Fibroblast of lung (primary cell): ENCODE data around the gene FMNL2. TPM values are rescaled to one million over a fixed set of nuclear protein-coding genes. Genes with fewer than 3 reads are reported as not detected.

Source experiments
- DNase-seq, 2 donors: peaks; one replicate each; pipeline versions ENCODE4 v3.0.0 to v3.0.0-alpha.2; 2010; ENCODE audit warnings: low read depth in 2 of 2
- H2AFZ ChIP-seq: 2 replicates; pipeline ENCODE4 v1.5.1; 2012; ENCODE audit warnings: low read length, control low read depth, inconsistent platforms
- H3K27ac ChIP-seq: 2 replicates; pipeline ENCODE4 v1.5.1; 2011; ENCODE audit warnings: low read length, control low read depth; ENCODE audit not compliant: insufficient read depth
- H3K27me3 ChIP-seq: 2 replicates; pipeline ENCODE4 v1.5.1; 2011; ENCODE audit warnings: mild to moderate bottlenecking, low read length; ENCODE audit not compliant: control insufficient read depth, insufficient read depth
- H3K36me3 ChIP-seq: 2 replicates; pipeline ENCODE4 v1.5.1; 2011; ENCODE audit warnings: low read length; ENCODE audit not compliant: control insufficient read depth, insufficient read depth
- H3K4me1 ChIP-seq: 2 replicates; pipeline ENCODE4 v1.5.1; 2011; ENCODE audit warnings: low read length; ENCODE audit not compliant: control insufficient read depth, insufficient read depth; ENCODE audit errors: extremely low read depth
- H3K4me2 ChIP-seq: 2 replicates; pipeline ENCODE4 v1.5.1; 2011; ENCODE audit warnings: low read length, control low read depth; ENCODE audit not compliant: insufficient read depth; ENCODE audit errors: extremely low read depth
- H3K4me3 ChIP-seq, 4 experiments: fragments of 200-600 bp in 1 of 4; sonication (generic) in 1 of 4; replicated peaks in 1 of 4; 2 replicates each; pipeline ENCODE4 v1.5.1; 2011 to 2016; ENCODE audit warnings: low read length in 4 of 4, low read depth in 3 of 4, mild to moderate bottlenecking in 3 of 4, control low read depth in 2 of 4, inconsistent platforms in 1 of 4, mixed read lengths in 1 of 4; ENCODE audit not compliant: insufficient read depth in 1 of 4; ENCODE audit errors: control extremely low read depth in 1 of 4
- H3K79me2 ChIP-seq: 2 replicates; pipeline ENCODE4 v1.5.1; 2012; ENCODE audit warnings: mild to moderate bottlenecking, low read length, inconsistent platforms; ENCODE audit not compliant: control insufficient read depth, insufficient read depth
- H3K9ac ChIP-seq: 2 replicates; pipeline ENCODE4 v1.5.1; 2011; ENCODE audit warnings: mild to moderate bottlenecking, low read length, control low read depth; ENCODE audit not compliant: insufficient read depth
- H3K9me3 ChIP-seq: 2 replicates; pipeline ENCODE4 v1.5.1; 2012; ENCODE audit warnings: low read depth, low read length; ENCODE audit not compliant: control insufficient read depth, insufficient read depth
- H4K20me1 ChIP-seq: 2 replicates; pipeline ENCODE4 v1.5.1; 2011; ENCODE audit warnings: low read length; ENCODE audit not compliant: control insufficient read depth, insufficient read depth; ENCODE audit errors: extremely low read depth
- EZH2 ChIP-seq: IDR thresholded peaks from 2 replicates; pipeline ENCODE4 v1.5.1; 2012; ENCODE audit warnings: low read length, control low read depth, mild to moderate bottlenecking; ENCODE audit errors: missing control alignments
- polyA plus RNA-seq, 2 donors: library from polyadenylated mRNA; depleted of rRNA in 1 of 2; stranded (reverse) in 1 of 2; unstranded in 1 of 2; fragments of >200 nt; gene quantifications; 2 replicates each; pipeline ENCODE4 v1.2.1, GENCODE V29; 2011 to 2012; ENCODE audit warnings: missing spikeins in 1 of 2
- total RNA-seq: library from RNA; depleted of rRNA; stranded (reverse); fragments of >200 nt; gene quantifications from 2 replicates; pipeline ENCODE4 v1.2.1, GENCODE V29; 2014
- TF ChIP-seq, protein P1 (sequence below), 2 donors: IDR thresholded peaks in 1 of 2; conservative IDR thresholded peaks in 1 of 2; 1 replicate in 1 of 2; 2 replicates in 1 of 2; pipeline ENCODE4 v1.5.1; 2011 to 2012; ENCODE audit warnings: low read length in 2 of 2, control low read depth in 1 of 2, inconsistent platforms in 1 of 2, low read depth in 1 of 2, mild to moderate bottlenecking in 1 of 2

The FMNL2 gene
- total and polyA plus RNA-seq, 2 donors (not counting 1 experiment from before 2014, with no cell fraction given): 12.0 to 30.2 TPM

DNA sequence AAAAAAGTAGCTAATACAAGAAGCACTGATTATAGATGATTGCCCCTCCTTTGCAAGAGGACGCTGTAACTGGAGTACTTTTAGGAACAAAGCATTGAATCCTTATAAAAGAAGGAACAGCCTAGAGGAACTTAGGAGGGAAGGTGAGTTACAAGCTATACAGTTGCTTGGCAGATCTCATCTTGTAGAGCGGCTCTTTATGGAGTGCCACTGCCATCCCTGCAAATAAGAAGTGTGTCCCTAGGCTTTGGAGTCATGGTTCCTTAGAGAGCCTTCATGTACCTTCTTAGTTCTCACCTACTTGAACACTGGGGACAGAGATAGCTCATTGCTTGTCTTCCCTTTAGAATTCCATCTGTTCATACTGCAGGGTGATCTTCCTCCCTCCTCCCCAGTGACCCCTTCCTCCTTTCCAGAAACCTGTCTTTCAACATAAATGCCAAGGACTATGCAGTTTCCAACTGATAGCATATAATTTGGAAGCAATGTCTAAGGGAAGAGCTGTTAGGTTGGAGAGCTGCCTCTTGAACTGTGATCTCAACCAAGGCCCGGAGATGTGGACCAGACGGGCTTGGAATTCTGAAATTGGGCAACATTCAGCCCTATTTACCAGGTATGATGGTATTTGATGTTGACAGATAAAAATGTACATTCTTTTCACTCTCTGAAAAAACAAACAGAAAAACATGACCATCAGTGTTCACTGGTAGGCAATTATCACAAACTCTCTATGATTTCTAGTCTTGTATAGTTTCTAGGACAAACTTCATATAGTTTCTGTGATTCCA, 7.5 kb downstream of the FMNL2 start:
- no peak overlapping the region for H3K4me2 ChIP-seq
- no peak overlapping the region for H3K4me3 ChIP-seq
- H3K36me3 ChIP-seq: no peaks in the 10 kb centered on the region
- H3K27ac ChIP-seq: no peak overlapping the region
- no peaks in the 10 kb centered on the region for H3K27me3 ChIP-seq
- H4K20me1 ChIP-seq: no peaks in the 10 kb centered on the region
- DNase-seq: no peak
- no peak overlapping the region for H2AFZ ChIP-seq
- H3K9ac ChIP-seq: no peak overlapping the region
- H3K4me1 ChIP-seq: no peaks in the 10 kb centered on the region
- no peaks in the 10 kb centered on the region for H3K9me3 ChIP-seq
- TF ChIP-seq, protein P1, sequence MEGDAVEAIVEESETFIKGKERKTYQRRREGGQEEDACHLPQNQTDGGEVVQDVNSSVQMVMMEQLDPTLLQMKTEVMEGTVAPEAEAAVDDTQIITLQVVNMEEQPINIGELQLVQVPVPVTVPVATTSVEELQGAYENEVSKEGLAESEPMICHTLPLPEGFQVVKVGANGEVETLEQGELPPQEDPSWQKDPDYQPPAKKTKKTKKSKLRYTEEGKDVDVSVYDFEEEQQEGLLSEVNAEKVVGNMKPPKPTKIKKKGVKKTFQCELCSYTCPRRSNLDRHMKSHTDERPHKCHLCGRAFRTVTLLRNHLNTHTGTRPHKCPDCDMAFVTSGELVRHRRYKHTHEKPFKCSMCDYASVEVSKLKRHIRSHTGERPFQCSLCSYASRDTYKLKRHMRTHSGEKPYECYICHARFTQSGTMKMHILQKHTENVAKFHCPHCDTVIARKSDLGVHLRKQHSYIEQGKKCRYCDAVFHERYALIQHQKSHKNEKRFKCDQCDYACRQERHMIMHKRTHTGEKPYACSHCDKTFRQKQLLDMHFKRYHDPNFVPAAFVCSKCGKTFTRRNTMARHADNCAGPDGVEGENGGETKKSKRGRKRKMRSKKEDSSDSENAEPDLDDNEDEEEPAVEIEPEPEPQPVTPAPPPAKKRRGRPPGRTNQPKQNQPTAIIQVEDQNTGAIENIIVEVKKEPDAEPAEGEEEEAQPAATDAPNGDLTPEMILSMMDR (conservative IDR thresholded peaks at IDR 0.05 in 1 of 2, IDR thresholded peaks at IDR 0.05 in 1 of 2; ENCODE audit: low read depth in 1 of 2, low read length in 2 of 2): no peak
- TF ChIP-seq EZH2: no peak
- H3K79me2 ChIP-seq: peaks cover 17% of the 10 kb centered on the region

GRCh38 chr2:152343426-152343825, 8.5 kb downstream of the FMNL2 start:
- H3K4me1 ChIP-seq: no peaks in the 10 kb centered on the region
- no peaks in the 10 kb centered on the region for H3K27me3 ChIP-seq
- no peak overlapping the region for H3K4me2 ChIP-seq
- no peak for DNase-seq
- H2AFZ ChIP-seq: no peak overlapping the region
- no peak for TF ChIP-seq EZH2
- TF ChIP-seq, protein P1 (conservative IDR thresholded peaks at IDR 0.05 in 1 of 2, IDR thresholded peaks at IDR 0.05 in 1 of 2; ENCODE audit: low read depth in 1 of 2, low read length in 2 of 2): no peak
- H3K4me3 ChIP-seq: no peak overlapping the region
- no peak overlapping the region for H3K27ac ChIP-seq
- no peak overlapping the region for H3K9ac ChIP-seq
- no peaks in the 10 kb centered on the region for H4K20me1 ChIP-seq
- H3K9me3 ChIP-seq: no peaks in the 10 kb centered on the region
- peaks cover 10% of the 10 kb centered on the region for H3K79me2 ChIP-seq
- H3K36me3 ChIP-seq: no peaks in the 10 kb centered on the region

DNA sequence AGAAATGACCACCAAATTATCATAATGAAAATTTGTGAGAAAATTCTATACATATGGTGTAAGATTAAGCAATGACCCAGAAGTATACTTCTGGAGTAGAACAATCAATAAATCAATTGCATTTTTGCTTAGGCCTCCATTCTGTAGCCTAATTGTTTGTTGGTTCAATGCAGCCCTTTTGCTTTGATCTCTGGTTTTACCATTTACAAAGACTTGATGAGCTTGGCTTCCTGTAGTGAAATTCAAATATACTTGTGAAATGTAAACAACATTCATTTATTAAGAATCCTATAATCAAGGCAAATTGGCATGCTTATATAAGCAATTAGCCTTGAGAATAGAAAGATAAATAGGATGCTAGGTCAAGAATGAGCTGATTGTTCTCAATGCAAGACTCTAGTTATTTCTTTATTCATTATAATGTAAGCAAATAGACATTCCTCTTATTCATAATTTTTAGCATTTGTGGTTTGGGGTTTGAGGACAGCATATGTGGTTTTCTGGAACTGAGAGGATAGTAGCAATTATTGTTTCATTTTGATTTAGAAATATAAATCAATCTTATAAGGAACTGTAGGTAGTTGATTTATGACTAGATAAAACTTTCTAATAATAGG, 9.7 kb downstream of the FMNL2 start:
- Histone ChIP-seq H4K20me1 (no peaks in the 10 kb centered on the region), H3K9ac (no peak overlapping the region), H3K4me3 (no peak overlapping the region), H3K36me3 (no peaks in the 10 kb centered on the region), H3K4me2 (no peak overlapping the region), H3K4me1 (no peaks in the 10 kb centered on the region), H3K27me3 (no peaks in the 10 kb centered on the region), H3K27ac (no peak overlapping the region), H2AFZ (no peak overlapping the region), H3K9me3 (no peaks in the 10 kb centered on the region), H3K79me2 (peaks cover 5% of the 10 kb centered on the region)
- TF ChIP-seq, protein P1 (conservative IDR thresholded peaks at IDR 0.05 in 1 of 2, IDR thresholded peaks at IDR 0.05 in 1 of 2; ENCODE audit: low read depth in 1 of 2, low read length in 2 of 2): no peak
- no peak for DNase-seq
